NCI-H524 treated with DMSO at 0.1 percent for 48 hours (cell line): Measurements from ENCODE around the gene SPOUT1.
"Not testable (repeated sequence)": the region's sequence is repeated elsewhere in the genome, so short reads cannot be mapped to it uniquely, and the experiment has no call there.

ENCODE experiments used
- DNase-seq: peaks from one replicate; lab custom pipeline; 2025; lab: John Stamatoyannopoulos, UW

Gene SPOUT1, protein sequence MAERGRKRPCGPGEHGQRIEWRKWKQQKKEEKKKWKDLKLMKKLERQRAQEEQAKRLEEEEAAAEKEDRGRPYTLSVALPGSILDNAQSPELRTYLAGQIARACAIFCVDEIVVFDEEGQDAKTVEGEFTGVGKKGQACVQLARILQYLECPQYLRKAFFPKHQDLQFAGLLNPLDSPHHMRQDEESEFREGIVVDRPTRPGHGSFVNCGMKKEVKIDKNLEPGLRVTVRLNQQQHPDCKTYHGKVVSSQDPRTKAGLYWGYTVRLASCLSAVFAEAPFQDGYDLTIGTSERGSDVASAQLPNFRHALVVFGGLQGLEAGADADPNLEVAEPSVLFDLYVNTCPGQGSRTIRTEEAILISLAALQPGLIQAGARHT

DNA sequence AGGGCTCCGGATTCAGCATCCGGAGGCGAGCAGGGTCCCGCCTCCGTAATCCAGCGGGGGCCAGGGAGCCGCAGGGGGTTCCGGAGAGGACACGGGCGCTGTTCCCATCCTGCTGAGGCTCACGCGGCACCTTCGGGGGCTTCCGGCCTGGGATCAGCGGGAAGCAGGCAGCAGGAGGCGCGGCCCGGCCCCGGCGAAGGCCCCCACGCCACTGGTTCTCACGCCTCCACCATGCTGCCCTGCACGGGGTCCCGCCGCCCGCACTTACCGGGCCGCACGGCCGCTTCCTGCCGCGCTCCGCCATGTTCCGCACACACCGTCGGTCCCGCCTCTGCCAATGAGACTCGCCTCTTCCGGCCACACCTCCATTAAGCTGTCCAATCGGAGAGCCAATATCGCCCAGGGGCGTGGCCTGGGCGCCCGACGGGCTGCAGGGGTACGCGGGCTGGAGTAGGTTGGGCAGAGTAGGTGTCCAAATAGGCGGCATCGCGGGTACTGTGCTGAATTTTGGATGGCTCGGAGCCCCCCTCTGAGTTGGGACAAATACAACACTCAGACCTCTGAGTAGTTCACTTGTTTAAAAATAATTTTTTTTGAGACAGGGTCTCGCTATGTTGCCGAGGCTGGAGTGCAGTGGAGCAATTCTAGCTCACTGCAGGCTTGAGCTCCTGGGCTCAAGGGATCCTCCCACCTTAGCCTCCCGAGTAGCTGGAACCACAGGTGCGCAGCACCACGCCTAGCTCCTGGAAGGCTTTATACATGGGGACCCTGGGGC is at the start of gene SPOUT1:
Gene SPOUT1 (minus strand): TSS at position 318 of the 775 bp plus-strand sequence. CDS start 14 bp downstream, at position 304.
- peak; percentile 79 for DNase-seq

DNA sequence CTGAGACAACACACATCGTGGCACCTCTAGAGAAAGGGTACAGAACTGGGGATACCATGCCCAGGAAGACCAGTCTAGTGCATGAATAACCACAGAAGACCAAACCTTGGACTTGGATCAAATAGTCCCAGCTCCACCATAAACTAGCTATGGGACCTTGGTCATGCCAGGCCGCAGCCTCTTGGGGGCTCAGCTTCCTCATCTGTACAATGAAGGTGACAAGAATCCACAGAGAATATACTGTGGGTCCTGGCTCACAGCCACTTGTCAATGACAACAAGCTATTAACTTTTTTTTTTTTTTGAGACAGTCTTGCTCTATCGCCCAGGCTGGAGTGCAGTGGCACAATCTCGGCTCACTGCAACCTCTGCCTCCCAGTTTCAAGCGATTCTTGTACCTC is 48.3 kb upstream of the SPOUT1 start:
- DNase-seq, result no peak

DNA sequence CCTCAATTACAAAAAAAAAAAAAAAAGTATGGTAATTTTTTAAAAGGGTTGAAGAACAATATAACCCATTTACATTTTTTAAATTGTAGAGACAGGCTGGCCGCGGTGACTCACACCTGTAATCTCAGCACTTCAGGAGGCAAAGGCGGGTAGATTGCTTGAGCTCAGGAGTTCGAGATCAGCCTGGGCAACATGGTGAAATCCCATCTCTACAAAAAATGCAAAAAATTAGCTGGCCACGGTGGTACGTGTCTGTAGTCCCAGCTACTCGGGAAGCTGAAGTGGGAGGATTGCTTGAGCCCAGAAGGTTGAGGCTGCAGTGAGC is 41.3 kb upstream of the SPOUT1 start:
- not testable (repeated sequence) for DNase-seq

DNA sequence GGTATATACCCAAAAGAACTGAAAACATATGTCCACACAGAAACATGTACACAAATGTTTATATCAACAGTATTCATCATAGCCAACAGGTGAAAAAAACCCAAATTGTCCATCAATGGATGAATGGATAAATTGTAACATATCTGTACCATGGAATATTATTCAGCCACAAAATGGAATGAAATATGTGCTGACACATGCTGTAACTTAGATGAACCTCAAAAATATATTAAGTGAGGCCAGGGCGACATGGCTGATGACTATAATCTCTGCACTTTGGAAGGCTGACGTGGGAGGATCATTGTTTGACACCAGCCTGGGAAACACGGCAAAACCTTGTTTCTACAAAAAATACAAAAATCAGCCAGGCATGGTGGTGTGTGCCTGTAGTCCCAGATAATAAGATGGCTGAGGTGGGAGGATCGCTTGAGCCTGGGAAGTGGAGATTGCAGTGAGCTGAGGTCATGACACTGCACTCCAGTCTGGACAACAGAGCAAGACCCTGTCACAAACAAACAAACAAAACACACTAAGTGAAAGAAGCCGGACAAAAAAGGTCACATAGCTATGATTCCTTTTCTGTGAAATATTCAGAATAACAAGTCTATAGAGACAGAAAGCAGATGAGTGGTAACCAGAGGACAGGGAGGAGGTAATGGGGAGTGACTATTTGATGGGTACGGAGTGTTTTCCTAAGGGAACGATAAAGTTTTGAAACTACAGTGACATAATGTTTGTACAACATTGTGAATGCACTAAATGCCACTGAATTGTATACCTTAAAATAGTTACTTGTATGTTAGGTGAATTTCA is 40.7 kb upstream of the SPOUT1 start:
- DNase-seq, result no peak

DNA sequence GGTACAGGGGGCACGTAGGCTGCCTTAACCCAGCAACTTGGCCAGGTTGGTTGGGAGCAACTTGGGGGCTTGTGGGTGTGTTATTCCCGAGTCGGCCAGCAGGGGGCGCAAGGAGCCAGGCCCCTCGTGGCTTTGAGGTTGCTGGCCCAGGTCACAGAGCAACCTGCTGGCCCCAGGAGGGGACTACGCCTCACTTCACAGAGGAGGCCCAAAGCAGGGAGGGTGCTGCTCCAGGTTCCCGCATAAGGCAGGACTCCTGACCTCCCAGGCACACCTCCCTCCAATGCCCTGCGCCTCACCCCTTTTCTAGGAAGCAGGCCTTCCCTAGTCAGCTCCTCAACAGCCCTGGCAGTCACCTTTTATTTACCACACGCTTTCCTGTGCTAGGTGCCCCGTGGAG is 34.1 kb upstream of the SPOUT1 start:
- DNase-seq, result no peak

DNA sequence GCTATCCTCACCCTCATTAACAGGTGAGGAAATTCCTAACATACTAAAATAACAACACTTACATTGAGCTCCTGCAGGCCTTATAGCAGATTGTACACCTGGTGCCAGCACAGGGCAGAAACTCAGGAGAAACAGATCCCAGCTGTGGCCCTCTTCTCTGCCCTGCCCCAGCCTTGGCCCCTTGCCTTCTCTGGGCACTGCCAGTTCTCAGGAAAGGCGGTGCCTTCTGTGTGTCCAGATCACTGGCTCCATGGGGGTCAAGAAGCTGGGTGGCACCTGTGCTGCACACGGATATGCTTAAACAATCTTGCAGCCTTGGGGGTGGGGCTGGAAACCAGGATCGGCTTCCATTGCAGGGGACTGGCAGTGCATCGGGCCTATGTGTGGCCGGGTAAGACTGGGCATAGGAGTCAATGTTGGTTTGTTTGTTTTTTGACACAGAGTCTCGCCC is 32.8 kb upstream of the SPOUT1 start:
- DNase-seq, result no peak

DNA sequence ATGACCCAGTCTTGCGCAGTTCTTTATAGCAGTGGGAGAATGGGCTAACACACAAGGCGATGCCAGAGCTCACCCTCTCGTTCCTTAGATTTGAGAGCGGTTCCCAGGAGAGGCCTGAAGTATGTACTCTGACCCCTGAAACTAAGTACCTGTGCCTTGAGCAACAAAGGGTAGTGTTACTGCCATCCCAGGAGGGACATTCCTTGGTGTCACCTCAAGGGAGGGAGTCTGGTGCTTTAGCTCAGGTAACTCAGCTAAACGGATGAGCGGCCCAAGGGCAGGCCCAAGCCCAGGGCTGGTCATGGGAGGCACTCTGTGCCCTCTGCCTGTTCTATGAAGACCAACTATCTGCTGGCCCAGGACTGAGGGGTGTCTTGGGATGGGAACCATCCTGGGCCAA is 31.9 kb upstream of the SPOUT1 start:
- DNase-seq, result no peak

DNA sequence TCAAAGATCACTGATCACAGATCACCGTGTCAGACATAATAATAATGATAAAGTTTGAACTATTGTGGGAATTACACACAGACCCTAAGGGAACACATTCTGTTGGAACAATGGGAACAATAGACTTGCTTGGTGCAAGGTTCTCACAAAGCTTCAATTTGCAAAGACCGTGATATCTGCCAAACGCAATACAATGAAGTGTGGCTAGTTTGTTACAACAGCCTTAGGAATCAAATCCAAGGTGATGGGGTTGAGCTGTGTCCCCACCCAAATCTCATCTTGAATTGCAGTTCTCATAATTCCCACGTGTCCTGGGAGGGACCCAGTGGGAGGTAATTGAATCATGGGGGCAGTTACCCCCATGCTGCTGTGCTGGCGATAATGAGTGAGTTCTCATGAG is 31.3 kb upstream of the SPOUT1 start:
- no peak for DNase-seq

DNA sequence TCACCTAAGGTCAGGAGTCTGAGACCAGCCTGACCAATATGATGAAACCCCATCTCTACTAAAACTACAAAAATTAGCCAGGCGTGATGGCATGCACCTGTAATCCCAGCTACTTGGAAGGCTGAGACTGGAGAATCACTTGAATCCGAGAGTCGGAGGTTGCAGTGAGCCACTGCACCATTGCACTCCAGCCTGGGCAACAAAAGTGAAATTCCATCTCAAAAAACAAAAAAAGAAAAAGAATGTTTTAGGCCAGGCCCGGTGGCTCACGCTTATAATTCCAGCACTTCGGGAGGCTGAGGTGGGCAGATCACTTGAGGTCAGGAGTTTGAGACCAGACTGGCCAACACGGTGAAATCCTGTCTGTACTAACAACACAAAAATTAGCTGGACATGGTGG is 28.9 kb upstream of the SPOUT1 start:
- DNase-seq, result not testable (repeated sequence)

DNA sequence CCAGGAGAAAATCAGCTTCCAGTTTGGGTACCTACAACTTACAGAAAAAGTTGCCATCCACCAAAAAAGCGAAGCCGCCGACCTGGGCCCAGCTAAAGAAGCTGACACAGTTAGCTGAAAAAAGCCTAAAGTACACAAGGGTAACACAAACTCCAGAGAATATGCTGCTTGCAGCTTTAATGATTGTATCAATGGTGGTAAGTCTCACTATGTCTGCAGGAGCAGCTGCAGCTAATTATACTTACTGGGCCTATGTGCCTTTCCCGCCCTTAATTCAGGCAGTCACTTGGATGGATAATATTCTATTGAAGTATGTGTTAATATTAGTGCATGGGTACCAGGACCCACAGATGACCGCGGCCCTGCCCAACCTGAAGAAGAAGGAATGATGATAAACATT is 24.9 kb upstream of the SPOUT1 start:
- DNase-seq, result not testable (repeated sequence)

DNA sequence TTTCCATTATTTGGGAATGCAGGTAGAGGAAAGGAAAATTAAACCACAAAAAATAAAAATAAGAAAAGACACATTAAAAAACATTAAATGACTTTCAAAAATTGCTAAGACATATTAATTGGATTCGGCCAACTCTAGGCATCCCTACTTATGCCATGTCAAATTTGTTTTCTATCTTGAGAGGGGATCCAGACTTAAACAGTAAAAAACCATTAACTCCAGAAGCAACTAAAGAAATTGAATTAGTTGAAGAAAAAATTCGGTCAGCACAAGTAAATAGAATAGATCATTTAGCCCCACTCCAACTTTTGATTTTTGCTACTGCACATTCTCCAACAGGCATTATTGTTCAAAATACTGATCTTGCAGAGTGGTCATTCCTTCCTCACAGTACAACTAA is 23.1 kb upstream of the SPOUT1 start:
- DNase-seq, result not testable (repeated sequence)

DNA sequence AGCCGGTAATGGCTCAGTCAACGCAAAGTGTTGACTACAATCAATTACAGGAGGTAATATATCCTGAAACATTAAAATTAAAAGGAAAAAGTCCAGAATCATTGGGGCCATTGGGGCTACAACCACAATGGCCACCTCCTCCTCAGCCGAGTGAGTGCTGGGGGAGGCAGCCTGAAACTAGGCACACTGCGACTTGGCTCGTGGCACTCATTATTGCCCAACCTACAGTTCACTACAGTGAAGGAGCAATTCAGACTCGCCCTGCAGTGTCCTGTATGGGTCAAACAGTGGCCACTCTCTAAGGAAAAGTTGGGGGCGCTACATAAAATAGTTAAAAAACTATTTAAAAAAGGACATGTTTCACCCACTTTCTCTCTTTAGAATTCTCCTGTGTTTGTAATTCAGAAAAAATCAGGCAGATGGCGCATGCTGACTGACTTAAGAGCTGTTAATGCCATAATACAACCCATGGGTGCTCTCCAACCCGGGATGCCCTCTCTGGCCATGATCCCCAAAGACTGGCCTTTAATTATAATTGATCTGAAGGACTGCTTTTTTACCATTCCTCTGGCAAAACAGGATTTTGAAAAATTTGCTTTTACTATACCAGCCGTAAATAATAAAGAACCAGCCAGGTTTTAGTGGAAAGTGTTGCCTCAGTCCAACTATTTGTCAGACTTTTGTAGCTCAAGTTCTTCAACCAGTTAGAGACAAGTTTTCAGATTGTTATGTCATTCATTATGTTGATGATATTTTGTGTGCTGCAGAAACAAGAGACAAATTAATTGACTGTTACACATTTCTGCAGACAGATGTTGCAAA is 22.4 kb upstream of the SPOUT1 start:
- DNase-seq, result not testable (repeated sequence)

DNA sequence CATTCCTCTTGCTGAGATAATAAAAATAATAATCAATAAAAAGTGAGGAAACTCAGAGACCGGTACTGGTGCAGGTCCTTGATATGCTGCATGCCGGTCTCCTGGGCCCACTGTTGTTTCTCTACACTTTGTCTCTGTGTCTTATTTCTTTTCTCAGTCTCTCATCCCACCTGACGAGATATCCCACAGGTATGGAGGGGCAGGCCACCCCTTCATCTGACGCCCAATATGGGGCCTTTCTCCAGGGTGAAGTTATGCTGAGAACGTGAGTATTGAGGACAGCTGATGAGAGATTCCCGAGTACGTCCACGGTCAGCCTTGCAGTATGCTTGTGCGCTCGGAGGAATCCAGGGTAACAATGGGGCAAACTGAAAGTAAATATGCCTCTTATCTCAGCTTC is 21.4 kb upstream of the SPOUT1 start:
- DNase-seq, result not testable (repeated sequence)

DNA sequence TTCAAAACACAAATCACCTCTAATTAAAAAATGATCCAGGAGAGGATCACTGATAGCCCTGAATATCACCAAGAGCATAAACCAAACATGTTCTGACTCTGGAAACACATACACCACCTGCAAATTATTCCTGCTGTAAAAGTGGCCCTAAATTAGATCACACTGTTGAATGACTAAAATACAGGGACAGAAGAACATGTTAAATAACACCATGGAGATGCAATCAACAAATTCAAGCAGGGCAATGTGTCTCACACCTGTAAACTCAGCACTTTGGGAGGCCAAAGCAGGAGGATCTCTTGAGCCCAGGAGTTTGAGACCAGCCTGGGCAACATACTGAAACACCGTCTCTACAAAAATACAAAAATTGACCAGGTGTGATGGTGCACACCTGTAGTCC is 18.2 kb upstream of the SPOUT1 start:
- DNase-seq, result no peak

DNA sequence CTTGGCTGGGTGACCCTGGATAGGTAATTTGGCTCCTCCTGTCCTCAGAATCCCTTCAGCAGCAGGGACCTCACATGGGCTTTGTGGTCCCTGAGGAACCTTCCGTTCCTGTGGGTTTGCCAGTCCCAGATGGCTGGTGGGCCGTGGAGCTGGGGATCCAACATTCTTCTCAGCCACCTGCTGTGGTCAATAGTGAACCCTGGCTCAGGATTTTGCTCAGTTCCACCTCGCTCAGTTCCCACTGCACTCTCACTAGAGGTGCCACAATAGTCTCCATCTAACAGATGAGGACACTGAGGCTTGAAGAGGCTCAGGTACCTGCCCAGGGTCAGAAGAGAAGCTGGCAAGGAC is 17.1 kb upstream of the SPOUT1 start:
- DNase-seq, result no peak

DNA sequence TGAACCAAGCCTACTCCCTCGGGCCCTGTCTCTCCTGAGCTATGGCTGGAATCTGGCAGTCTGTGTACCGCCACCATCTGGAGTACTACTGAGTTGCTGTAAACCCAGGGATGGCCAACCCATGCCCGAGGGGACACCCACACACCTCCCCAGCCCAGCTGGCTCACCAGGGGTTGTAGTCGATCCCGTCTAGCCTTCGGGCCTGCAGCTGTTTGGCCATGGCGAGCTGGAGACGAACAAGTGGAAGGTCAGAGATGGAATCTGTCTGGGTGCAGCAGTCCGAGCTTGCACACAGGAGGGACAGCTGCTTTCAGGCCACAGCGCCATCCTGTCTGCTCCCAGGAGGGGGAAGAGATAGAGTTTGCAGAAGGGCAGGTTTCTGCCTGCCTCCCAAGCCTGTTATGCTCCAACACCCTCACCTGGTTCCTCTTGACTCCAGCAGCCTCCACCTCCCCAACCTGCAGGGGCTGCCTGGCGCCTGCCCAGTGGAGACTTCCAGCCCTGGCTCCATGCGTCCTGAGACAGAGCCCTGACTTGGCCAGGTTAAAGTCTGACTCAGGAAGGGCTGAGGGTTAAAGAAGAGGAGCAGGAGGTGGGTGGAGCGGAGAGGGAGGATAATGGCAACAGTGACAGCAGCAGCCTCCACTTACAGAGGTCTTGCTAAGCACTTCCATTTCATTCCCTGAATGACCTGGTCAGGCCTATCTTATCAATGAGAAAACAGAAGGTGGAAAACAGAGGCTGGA is 15.8 kb upstream of the SPOUT1 start:
- no peak for DNase-seq

DNA sequence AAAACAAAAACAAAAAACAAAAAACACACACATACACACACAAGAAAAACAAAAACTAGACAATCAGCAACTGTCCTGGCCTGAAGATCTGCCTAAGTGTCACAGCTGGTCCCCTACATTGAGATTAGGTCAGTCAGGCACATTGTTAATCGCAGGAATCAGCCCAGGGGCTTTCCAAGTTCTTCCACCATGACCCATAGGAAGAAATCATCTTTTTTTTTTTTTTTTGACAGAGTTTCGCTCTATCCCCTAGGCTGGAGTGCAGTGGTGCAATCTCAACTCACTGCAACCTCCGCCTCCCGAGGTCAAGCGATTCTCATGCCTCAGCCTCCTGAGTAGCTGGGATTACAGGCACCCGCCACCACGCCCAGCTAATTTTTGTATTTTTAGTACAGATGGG is 13.6 kb upstream of the SPOUT1 start:
- DNase-seq, result not testable (repeated sequence)

DNA sequence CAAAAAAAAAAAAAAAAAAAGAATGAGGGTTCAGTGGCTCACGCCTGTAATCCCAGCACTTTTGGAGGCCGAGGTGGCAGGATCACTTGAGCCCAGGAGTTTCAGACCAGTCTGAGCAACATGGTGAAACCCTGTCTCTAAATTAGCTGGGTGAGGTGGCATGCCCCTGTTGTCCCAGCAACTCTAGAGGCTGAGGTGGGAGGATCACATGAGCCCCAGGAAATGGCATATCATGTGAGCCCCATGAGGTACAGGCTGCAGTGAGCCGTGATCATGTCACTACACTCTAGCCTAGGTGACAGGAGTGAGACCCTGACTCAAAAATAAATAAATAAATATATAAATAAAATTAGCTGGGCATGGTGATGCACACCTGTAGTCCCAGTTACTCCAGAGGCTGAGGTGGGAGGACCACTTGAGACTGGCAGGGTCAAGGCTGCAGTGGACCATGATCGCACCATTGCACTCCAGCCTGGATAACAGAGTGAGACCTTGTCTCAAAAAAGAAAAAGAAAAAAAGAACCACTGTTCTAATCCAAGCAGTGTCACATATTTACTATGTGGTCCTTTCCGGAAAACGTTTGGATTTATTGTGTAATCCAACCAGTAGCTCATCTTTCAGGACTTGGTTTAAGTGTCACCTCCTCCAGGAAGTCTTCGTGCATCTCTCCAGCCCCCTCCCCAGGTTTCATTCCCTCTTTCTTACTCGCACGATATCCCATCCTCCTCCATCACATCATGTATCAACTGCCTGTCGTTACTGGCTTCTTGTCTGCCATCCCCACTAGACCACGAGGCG is 12.3 kb upstream of the SPOUT1 start:
- DNase-seq, result no peak

DNA sequence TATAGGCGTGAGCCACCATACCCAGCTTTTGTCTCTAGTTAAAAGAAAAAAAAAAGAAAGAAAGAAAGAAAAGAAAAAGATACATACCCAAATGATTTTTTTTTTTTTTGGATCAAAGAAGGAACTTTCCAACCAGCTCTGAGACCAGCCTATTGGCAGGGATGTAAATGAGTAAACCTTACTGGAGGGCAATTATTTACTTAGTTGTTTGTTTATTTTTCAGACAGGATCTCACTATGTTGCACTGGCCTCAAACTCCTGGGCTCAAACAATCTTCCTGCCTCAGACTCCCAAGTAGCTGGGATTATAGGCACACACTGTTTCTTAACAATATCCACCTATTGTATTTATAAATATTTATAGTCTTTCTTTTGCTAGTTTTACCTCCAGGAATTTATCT is 10.9 kb upstream of the SPOUT1 start:
- DNase-seq, result no peak

DNA sequence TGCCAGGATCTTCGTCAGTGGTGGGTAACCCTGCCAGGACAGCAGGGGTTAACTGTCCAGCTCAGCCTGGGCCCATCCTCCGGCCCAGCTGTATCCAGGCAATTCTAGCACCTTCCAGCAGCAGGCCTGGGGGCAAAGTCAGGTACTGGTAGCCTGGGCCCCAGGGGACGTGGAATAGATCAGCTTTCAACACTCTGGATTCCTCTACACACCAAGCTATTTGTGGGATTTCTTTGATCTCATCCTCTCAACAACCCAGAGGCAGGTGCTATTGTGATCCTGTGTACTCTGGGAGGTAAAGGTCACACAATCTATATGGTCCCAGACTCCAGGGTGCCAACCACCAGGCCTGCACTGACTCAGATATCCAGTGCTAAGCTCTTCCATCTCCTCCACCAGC is 8.7 kb upstream of the SPOUT1 start:
- DNase-seq, result no peak
